Nephron (organoid): ENCODE data around the gene CORO6.

Experiments used
- H3K27ac Mint-ChIP-seq, 3 experiments: 2 replicates each; pipeline ENCODE4 v1.8.0; 2020; ENCODE audit warnings: mixed read lengths in 3 of 3, mild to moderate bottlenecking in 2 of 3, moderate library complexity in 1 of 3
- H3K27me3 Mint-ChIP-seq: 2 replicates; pipeline ENCODE4 v1.8.0; 2021; ENCODE audit warnings: low read depth, mild to moderate bottlenecking, moderate library complexity, mixed read lengths
- H3K36me3 Mint-ChIP-seq: 2 replicates; pipeline ENCODE4 v1.8.0; 2020; ENCODE audit warnings: low read depth, mixed read lengths
- H3K4me1 Mint-ChIP-seq: 2 replicates; pipeline ENCODE4 v1.8.0; 2020; ENCODE audit warnings: mixed read lengths
- H3K4me3 Mint-ChIP-seq, 3 experiments: 2 replicates each; pipeline ENCODE4 v1.8.0; 2020; ENCODE audit warnings: mild to moderate bottlenecking in 3 of 3, mixed read lengths in 3 of 3, moderate library complexity in 2 of 3
- H3K9me3 Mint-ChIP-seq: 2 replicates; pipeline ENCODE4 v1.8.0; 2020; ENCODE audit warnings: mixed read lengths
- TF ChIP-seq, protein P1 (sequence below), 3 experiments: fragments of 200-600 bp; sonication (generic); IDR thresholded peaks; one replicate each; pipeline ENCODE4 v1.5.0; 2021; ENCODE audit warnings: antibody characterized with exemption in 3 of 3; ENCODE audit not compliant: unreplicated experiment in 3 of 3

CORO6 gene

DNA sequence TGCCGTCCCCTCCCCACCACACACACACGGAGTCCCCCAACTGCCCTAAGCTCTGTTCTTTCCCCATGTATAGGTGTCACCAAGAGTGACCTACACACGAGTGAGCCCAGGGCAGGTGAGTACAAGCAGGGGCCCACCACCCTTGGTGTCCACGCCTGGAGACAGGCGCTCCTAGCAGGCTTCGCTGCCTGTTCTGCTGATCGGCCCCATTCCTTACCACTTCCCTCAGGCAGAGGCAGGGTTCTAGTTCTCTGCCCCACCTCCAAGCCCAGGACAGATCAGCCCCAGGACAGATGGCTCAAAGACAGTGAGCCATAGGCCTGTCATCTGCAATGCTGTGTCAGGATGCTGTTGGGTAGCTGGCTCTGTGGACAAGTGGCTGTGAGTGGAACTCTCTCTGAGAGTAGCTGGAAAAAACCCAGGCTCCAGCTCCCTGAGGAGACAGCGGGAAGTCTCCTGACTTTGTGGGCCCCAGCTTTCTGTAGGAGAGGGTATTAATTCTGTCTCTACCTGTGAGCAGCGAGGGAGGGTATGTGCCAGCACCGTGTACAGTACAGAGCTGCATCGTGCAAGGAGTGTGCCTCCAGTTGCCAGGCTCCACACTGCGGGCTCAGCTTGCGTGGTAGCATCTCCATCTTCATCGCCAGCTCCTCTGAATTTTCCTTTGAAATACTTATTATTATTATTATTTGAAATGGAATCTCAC is 53.3 kb downstream of the CORO6 start:
- Mint-ChIP-seq H3K9me3 (no peaks in the 10 kb centered on the region), H3K4me3 (peak overlapping the region; percentile 92 to 96 (median 93)), H3K27ac (peak overlapping the region; percentile 73 to 89 (median 76)), H3K27me3 (peaks cover 42% of the 10 kb centered on the region), H3K36me3 (peaks cover 7% of the 10 kb centered on the region), H3K4me1 (peaks cover 29% of the 10 kb centered on the region)
- TF ChIP-seq, protein P1, sequence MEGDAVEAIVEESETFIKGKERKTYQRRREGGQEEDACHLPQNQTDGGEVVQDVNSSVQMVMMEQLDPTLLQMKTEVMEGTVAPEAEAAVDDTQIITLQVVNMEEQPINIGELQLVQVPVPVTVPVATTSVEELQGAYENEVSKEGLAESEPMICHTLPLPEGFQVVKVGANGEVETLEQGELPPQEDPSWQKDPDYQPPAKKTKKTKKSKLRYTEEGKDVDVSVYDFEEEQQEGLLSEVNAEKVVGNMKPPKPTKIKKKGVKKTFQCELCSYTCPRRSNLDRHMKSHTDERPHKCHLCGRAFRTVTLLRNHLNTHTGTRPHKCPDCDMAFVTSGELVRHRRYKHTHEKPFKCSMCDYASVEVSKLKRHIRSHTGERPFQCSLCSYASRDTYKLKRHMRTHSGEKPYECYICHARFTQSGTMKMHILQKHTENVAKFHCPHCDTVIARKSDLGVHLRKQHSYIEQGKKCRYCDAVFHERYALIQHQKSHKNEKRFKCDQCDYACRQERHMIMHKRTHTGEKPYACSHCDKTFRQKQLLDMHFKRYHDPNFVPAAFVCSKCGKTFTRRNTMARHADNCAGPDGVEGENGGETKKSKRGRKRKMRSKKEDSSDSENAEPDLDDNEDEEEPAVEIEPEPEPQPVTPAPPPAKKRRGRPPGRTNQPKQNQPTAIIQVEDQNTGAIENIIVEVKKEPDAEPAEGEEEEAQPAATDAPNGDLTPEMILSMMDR (IDR thresholded peaks at IDR 0.05; ENCODE audit: unreplicated experiment in 3 of 3) = no peak

DNA sequence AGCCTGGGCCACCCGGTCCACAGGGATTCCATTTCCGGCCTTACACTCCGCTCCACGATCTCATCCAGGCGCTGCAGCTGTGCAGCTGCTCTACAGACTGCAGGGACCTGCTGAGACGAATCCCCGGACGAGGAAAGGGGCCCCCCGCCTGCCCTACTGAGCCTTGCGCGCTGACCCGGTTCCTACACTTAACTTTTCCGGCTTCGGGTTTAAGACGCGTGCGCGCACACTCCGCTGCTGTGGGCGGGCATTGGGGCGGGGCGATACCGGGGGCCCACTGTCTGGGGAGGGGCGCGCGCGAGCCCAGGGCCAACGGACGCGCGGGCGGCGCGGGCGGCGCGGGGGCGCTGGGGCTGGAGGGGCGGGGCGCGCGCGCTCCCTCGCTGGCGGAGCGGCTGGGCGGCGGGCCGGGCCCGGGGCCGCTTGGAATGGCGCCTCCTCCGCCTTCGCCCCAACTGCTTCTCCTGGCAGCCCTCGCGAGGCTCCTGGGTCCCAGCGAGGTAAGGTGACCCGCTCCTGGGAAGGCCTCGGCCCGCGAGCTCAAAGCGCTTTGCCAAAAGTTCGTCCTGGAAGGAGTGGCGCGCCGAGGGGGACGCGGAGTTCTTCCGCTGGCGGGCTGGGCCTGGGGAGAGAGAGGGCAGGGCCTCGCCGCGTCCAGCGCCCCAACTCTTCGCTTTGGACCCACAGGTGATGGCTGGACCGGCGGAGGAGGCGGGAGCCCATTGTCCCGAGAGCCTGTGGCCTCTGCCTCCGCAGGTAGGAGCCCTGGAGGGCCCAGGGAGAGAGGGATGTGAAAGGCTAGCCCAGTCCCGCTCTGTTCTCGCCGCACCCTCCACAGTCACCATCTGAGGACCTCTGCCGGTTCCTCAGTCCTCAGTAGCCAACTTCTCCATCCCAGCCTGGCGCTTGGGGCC is 54.1 kb downstream of the CORO6 start, which contains the start of gene TP53I13:
TSS of gene TP53I13 (plus strand) at position 371 of the 914 bp plus-strand sequence. CDS start at position 429, 58 bp downstream.
- Mint-ChIP-seq H3K9me3 (no peaks in the 10 kb centered on the region), H3K4me1 (peaks cover 35% of the 10 kb centered on the region), H3K27ac (peak within 1 kb of the TSS; percentile 79 to 97 (median 94)), H3K4me3 (peak within 1 kb of the TSS; percentile 93 to 96 (median 96)), H3K36me3 (peaks cover 6% of the 10 kb centered on the region), H3K27me3 (peaks cover 48% of the 10 kb centered on the region)
- TF ChIP-seq, protein P1 (IDR thresholded peaks at IDR 0.05; ENCODE audit: unreplicated experiment in 3 of 3) = no peak

DNA sequence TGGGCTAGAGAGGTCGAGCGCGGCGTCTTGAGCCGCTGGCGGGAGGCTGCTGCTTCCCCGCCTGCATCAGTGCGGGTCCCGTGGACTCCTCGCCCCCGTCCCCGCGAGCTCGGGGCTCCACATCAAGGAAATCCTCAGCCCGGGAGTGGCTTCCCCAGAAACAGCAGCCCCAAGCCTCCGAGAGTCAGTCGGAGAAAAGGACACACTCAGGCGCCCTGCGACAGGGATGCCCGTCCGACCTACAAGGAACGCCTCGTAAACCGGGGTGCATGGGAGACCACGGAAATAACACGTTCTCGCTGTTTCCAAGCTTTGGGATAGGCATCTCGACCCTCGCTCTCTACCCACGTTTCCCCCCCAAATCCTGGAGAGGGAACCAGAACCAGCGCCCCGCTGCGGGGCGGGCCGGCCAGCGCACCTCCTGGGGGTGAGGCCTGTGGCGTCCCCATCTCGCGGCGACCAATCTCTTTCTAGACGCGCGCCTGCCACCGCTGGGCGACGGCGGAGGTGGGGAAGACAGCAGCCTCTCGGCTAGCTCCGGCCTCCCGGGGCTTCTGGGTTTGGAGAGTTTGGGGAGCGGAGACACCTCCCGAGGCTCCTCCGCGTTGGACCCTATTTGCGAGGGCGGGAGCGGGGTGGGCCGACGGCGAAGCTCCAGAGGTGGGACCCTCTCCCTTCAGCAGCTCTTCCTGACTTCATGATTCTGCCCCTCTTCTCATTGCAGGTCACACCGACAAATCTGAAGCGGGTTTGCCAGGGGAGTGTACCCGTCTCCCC is 55.0 kb downstream of the CORO6 start:
- H3K4me1 Mint-ChIP-seq = peaks cover 29% of the 10 kb centered on the region
- H3K27ac Mint-ChIP-seq = peak overlapping the region; percentile 79 to 97 (median 94)
- H3K36me3 Mint-ChIP-seq = peaks cover 6% of the 10 kb centered on the region
- TF ChIP-seq, protein P1 (IDR thresholded peaks at IDR 0.05; ENCODE audit: unreplicated experiment in 3 of 3) = peak in 2 of 3 experiments; percentile 27 to 28
- H3K4me3 Mint-ChIP-seq = peak overlapping the region; percentile 92 to 96 (median 95)
- peaks cover 52% of the 10 kb centered on the region for H3K27me3 Mint-ChIP-seq
- no peaks in the 10 kb centered on the region for H3K9me3 Mint-ChIP-seq

DNA sequence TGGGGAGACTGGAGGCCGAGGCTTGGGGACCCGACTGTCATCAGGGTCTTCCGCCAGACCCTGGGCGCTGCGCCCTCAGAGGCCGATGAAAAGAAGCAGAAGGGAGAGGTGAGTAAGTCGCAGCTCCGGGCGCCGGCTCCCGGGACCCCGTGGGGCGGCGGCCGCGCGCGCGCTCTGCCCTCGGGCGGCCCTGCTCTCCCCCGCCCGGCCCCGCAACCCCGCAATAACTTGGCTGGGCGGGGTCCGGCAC is 55.5 kb downstream of the CORO6 start:
- Mint-ChIP-seq H3K9me3 (no peaks in the 10 kb centered on the region), H3K4me3 (peak overlapping the region; percentile 75 to 96 (median 95)), H3K36me3 (peaks cover 6% of the 10 kb centered on the region), H3K4me1 (peaks cover 29% of the 10 kb centered on the region), H3K27me3 (peaks cover 57% of the 10 kb centered on the region), H3K27ac (peak overlapping the region in 1 of 3 experiments; percentile 38)
- TF ChIP-seq, protein P1 (IDR thresholded peaks at IDR 0.05; ENCODE audit: unreplicated experiment in 3 of 3) = no peak

DNA sequence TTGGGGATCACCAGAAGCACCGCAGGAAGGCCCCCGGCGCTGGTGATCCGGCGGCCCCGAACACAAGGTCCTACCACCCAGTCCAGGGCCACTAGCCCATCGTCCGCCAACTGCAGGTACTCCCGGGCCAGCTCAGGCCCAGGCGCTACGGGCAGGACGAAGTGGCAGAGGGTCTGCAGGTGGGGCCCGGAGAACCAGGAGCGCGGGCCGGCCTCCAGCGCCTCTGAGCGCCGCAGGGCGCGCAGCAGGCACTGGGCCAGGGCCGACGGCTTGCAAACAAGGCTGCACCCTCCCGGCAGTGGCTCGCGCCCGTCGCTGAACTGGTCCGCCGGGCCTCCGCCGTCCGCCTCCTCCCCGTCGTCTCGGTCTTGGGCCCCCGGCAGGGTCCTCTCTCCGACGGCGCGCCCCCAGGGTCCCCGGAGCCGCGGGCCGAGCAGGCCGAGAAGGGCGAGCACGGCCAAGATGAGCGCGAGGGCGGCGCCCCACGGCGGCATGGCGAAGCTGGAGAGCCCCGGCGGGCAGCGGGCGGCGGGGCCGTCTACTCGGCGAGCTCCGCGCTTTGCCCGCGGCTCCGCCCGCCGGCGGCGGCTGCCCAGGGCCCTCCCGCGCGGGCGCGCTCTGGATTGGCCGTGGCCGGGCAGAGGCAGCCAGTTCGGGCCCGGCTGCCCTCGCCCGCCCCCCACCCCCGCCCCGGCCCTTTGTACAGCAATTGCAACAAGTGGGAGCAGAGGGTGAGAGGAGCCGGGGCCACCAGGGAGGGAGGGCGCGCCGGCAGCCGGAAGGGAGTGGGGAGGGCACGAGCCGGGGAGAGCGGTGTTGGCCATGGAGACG is 56.0 kb downstream of the CORO6 start, which contains the start of gene ABHD15:
TSS of gene ABHD15 (minus strand) at position 565 of the 831 bp plus-strand sequence. CDS start at position 494, 71 bp downstream.
- TF ChIP-seq, protein P1 (IDR thresholded peaks at IDR 0.05; ENCODE audit: unreplicated experiment in 3 of 3) = no peak
- Mint-ChIP-seq H3K27me3 (peaks cover 63% of the 10 kb centered on the region), H3K27ac (peak within 1 kb of the TSS in 2 of 3 experiments; percentile 22 to 38), H3K4me3 (peak within 1 kb of the TSS; percentile 92 to 96 (median 95)), H3K4me1 (peaks cover 33% of the 10 kb centered on the region), H3K9me3 (no peaks in the 10 kb centered on the region), H3K36me3 (peaks cover 6% of the 10 kb centered on the region)
